ENCODE data around the gene FKBP5.
"Not testable (repeated sequence)": the region's sequence is repeated elsewhere in the genome, so short reads cannot be mapped to it uniquely, and the experiment has no call there.

Gene FKBP5

DNA sequence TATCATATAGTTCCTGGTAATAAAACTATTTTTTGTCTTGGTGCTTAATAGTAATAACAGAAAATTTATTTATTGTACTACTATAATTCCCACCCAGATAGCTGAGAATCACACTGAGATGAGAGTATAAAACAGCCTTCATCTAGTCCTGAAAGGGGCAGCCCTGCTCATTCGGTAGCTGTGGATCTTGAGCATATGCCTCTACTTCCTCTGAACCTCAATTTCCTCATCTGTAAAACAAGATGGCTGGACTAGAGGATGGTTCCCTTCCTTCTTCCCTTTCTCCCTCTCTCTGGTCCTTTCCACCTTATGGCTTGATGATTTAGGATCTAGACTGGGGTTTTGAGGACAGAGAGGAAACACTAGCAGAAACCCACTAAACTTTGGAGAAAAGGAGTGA, 15.0 kb downstream of the FKBP5 start:
- no peak for DNase-seq
- in situ Hi-C loops (cut with MboI; ENCODE audit: low pct_unique_long_range_greater_than_20kb, low sequenced_read_pairs) = no loop called here

DNA sequence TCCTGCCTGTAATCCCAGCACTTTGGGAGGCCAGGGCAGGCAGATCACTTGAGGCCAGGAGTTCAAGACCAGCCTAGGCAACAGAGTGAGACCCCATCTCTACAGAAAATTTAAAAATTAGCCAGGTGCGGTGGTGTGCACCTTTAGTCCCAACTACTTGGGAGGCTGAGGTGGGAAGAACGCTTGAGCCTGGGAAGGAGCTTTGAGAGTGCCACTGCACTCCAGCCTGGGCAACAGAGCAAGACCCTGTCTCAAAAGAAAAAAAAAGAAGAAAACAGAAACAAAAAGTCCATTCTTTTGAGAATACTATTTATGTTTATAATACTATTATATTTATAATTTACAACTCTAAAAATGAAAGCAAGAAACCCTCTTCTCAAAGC, 15.4 kb downstream of the FKBP5 start:
- DNase-seq; in situ Hi-C loops (cut with MboI; ENCODE audit: low pct_unique_long_range_greater_than_20kb, low sequenced_read_pairs): not testable (repeated sequence)

DNA sequence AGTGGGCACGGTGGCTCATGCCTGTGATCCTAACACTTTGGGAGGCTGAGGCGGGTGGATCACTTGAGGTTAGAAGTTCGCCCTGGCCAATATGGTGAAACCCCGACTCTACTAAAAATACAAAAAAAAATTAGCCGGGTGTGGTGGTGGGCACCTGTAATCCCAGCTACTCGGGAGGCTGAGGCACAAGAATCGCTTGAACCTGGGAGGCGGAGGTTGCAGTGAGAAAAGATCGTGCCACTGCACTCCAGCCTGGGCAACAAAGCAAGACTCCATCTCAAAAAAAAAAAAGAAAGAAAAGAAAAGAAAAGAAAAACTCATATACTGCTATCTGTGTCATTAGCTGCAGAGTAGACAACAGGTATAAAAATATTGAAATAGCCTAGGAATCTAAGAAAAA, 18.3 kb downstream of the FKBP5 start:
- in situ Hi-C loops (cut with MboI; ENCODE audit: low pct_unique_long_range_greater_than_20kb, low sequenced_read_pairs); DNase-seq: not testable (repeated sequence)

DNA sequence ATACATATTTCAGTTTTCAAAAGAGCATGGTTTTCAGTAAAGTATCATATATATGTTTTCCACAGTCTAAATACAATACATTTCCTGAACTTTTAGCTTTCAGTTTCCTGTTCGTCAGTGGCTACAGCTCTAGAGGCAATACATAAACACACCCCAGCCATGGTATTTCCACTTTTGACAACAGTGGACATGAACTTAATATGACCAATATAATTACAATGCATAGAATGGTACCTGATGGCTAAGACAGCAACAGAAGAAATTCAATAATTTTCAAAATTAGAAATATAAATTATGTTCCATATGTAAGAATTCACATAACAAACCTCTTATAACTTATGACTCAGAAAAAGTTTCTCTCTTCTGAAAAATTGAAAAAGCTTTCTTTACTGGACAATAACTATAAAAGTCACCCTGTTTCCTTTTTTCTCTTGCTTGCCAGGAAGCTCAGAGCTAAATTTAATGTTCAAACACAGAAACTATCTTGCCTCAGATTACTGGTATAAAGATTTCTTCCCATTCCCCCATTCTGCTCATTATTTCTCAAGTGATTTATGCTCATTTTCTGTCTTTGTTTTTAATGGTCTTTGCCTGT, 19.2 kb downstream of the FKBP5 start:
- DNase-seq = no peak
- in situ Hi-C loops (cut with MboI; ENCODE audit: low pct_unique_long_range_greater_than_20kb, low sequenced_read_pairs) = no loop called here

DNA sequence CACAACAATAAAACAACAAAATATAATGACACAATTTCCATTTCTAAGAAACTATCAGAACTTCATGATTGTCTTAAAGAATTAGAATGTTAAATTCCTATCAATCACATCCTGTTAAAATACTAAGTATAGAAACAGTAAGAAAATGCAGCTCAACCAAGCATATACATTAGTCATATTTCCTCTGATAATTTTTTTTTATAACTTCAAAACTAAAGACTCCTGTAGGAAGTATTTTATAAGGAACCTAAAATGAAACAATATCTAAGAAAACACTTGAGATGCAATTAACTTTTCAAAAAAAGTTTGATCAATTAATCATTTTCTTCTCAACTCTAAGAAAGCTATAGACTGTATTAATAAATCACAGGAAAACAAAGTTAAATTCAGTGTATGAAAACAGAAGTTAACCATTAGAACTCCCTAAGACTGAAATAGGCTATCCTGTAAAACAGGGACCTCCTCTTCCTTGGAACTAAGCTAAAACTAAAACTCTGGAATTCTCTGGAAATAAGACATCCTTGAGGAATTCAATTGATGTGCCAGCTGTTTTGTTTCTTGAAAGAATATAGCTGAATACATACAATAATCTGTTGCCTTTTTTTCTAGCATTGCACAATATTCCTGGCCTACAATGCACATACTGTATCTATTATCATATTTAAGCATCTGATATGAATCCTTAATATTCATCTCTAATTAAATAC, 19.8 kb downstream of the FKBP5 start:
- DNase-seq = no peak
- in situ Hi-C loops (cut with MboI; ENCODE audit: low pct_unique_long_range_greater_than_20kb, low sequenced_read_pairs) = no loop called here

DNA sequence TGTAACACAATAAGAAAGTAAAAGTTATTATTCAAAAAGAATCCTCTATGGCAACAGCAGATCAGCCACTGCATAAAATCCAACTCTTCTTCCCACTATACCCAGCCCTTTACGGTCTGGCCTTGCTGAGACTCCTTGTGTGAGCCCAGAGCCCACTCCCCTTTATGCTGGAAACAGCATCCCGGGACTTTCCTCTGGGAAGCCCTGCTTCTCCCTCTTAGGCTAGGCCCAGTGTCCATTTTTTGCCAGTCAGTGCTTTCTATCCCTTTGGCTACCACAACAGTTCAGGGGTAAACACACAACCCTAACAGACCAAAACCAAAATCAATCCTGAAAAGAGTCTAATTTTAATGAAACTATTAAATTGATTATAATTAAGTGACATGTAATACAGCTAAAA, 20.6 kb downstream of the FKBP5 start:
- in situ Hi-C loops (cut with MboI; ENCODE audit: low pct_unique_long_range_greater_than_20kb, low sequenced_read_pairs) = no loop called here
- no peak for DNase-seq

DNA sequence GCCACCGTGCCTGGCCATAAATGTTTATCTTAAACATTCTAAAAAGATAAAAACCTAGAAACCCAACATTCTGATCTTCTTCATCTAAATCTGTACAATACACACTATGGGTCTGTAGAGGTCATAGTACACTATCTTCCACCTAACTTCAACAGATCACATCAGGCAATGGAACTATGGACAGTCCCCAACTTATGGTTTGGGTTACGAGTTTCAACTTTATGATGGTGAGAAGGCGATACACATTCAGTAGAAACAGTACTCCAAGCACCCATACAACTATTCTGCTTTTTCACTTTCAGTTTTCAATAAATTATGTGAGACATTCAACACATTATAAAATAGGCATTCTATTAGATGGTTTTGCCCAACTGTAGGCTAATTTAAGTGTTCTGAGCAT, 23.1 kb downstream of the FKBP5 start:
- no peak for DNase-seq
- in situ Hi-C loops (cut with MboI; ENCODE audit: low pct_unique_long_range_greater_than_20kb, low sequenced_read_pairs) = no loop called here

DNA sequence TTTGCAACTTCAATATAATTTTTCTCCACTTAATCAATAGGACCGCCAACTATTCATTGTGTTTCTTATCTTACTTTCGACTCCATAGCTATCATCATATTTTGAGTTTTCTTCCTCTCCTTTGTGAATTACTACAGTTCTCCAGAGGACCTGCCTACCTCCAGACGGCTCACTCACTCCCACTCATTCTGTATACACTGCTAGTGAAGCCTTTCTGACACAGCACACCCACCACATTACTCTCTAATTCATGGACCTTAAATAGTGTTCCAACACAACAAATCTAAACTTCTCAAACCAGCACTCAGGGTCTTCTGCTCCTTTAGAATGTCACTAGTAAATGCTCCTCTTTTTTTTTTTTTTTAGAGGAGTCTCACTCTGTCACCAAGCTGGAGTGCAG, 23.8 kb downstream of the FKBP5 start:
- in situ Hi-C loops (cut with MboI; ENCODE audit: low pct_unique_long_range_greater_than_20kb, low sequenced_read_pairs) = no loop called here
- DNase-seq = no peak

DNA sequence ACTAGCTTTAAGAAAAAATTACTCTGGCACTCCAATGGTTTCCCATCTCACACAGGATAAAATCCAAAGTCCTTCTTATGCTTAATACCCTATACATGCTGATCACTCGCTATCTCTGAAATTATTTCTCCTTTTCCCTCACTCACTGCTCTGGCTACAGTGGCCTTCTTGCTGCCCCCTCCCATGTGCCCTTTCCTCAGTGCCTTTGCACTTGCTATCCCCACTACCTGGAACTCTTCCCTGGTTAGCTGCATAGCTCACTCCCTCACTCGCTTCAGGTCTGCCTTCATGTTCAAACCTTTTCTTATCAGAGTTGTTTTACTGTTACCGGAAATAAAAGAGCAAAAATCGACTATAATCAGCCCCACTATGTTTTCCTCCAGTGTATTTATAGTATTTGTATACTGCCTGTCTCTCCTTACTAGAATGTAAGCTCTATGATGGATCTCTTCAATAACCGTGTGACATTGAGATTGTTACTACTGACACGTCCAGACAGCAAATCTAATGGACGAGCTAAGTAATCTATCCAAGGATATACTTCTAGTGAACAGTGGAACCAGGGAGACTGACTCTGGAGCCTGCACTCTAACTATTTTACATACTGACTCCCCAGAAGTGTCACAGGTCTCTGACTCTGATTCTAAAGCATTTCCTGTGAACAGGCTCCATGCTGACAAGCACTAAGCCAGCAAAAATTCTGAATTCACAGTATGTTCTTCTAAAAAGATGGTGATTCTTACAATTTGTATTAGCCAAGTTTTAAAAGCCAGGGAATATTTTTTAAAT, 25.1 kb downstream of the FKBP5 start:
- DNase-seq = no peak
- in situ Hi-C loops (cut with MboI; ENCODE audit: low pct_unique_long_range_greater_than_20kb, low sequenced_read_pairs) = no loop called here

DNA sequence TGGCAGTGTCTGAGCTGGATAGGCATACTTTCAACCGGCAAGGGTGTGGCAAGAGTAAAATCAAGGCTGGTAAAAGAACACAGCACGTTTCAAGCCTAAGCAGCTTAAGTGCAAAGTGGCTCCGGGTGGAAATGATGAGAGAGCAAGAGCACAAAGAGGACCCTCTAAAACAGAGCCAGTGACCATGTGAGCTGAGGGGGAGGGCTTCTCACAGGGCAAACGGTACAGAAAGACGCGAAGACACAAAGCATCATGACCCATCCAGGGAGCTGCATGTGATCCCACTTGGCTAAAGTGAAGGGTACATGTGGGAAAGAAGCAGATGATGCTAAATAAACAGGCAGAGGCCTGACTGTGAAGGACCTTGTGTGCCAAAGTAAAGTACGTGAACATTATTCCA, 25.7 kb downstream of the FKBP5 start:
- DNase-seq = no peak
- in situ Hi-C loops (cut with MboI; ENCODE audit: low pct_unique_long_range_greater_than_20kb, low sequenced_read_pairs) = no loop called here

DNA sequence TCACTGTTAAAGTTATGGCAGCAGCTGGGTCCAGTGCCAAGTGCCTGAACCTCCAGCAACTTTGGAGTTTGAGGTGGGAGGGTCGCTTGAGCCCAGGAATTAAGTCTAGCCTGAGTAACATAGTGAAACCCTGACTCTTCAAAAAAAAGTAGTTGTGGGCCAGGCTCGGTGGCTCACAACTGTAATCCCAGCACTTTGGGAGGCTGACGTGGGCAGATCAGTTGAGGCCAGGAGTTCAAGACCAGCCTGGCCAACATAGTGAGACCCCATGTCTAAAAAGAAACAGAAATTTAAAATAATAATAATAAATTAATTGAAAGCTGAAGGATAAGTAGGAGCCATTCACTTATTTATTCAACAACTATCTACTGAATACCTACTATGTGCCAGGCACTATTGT, 33.8 kb downstream of the FKBP5 start:
- in situ Hi-C loops (cut with MboI; ENCODE audit: low pct_unique_long_range_greater_than_20kb, low sequenced_read_pairs) = no loop called here
- DNase-seq = no peak

DNA sequence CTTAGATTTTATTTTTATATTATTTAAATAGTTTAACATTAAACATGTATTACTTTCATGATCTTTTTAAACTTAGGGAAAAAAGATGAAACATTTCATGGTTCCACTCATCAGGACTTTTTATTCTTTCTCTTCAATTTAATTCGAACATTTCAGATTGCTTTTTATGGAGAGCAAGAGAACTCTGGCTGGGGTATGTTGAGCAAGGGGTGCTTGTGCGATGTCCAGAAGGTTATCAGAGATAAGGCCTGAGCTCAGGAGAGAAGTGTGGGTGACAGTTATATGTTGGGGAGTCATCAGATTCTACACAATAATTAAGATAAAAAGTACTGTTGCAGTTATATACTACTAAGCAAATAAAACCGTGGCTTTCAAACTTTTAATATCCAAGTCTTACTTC, 37.5 kb downstream of the FKBP5 start:
- in situ Hi-C loops (cut with MboI; ENCODE audit: low pct_unique_long_range_greater_than_20kb, low sequenced_read_pairs) = no loop called here
- DNase-seq = no peak

DNA sequence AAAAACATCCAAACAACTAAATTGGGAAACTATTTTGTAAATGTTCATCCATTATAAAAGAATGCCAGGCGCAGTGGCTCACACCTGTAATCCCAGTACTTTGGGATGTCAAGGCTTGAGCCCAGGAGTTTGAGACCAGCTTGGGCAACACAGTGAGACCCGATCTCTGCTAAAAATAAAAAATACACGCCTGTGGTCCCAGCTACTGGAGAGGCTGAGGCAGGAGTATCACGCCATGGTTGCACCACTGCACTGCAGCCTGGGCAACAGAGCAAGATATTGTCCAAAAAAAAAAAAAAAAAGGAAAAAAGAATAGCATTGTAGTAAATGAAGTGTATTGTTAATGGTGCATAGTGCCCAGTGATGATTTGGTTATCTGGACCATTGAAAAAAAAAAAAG, 38.7 kb downstream of the FKBP5 start:
- DNase-seq = no peak
- in situ Hi-C loops (cut with MboI; ENCODE audit: low pct_unique_long_range_greater_than_20kb, low sequenced_read_pairs) = no loop called here

DNA sequence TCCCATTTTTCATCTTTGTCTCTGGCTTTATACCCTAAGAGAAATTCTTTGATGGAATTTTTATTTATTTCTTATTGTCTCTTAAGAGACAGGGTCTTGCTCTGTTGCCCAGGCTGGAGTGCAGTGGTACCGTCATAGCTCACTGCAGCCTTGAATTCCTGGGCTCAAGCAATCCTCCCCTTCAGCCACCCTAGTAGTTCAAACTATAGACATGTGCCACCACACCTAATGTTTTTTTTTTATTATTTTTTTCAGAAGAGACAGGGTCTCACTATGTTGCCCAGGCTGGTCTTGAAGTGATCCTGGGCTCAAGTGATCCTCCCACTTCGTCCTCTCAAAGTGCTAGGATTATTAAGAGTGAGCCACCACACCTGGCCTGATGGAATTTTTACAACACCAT, 40.5 kb downstream of the FKBP5 start:
- DNase-seq = no peak
- in situ Hi-C loops (cut with MboI; ENCODE audit: low pct_unique_long_range_greater_than_20kb, low sequenced_read_pairs) = no loop called here

DNA sequence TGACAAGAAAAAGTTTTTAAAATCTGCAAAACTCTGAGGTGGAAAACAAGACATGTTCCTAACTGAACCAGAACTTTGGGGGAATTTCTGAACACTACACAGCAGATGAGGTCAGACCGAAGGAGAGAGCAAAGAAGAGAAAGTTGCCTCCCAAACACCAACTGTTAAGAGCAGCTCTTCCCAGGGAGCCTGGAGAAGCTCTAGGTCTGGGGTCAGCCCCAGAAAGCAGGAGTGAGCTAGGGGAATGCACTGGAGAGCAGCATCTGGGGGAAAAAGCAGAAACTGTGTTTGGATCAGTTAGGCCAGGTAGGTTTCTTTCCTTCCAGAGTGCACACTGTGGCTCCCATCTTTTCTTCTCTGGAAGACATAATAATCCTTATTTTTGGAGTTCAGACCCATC, 41.3 kb downstream of the FKBP5 start:
- no peak for DNase-seq
- in situ Hi-C loops (cut with MboI; ENCODE audit: low pct_unique_long_range_greater_than_20kb, low sequenced_read_pairs) = no loop called here

DNA sequence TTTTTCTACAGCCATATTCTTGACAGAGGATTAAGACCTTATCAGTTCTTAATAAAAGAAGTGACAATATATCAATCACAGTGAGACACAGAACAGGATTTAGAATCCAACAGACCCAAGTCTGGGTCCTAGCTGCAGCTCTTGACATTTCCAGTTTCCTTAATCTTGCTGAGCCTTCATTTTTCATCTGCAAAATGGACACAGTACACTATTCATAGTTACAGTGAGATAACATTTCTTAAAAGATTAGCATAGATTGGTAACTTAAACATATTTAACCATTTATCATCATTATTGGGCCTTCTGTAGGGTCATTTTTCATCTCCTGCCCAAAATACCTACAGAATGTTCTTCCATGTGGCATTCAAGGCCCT, 45.6 kb downstream of the FKBP5 start:
- DNase-seq = no peak
- in situ Hi-C loops (cut with MboI; ENCODE audit: low pct_unique_long_range_greater_than_20kb, low sequenced_read_pairs) = no loop called here

DNA sequence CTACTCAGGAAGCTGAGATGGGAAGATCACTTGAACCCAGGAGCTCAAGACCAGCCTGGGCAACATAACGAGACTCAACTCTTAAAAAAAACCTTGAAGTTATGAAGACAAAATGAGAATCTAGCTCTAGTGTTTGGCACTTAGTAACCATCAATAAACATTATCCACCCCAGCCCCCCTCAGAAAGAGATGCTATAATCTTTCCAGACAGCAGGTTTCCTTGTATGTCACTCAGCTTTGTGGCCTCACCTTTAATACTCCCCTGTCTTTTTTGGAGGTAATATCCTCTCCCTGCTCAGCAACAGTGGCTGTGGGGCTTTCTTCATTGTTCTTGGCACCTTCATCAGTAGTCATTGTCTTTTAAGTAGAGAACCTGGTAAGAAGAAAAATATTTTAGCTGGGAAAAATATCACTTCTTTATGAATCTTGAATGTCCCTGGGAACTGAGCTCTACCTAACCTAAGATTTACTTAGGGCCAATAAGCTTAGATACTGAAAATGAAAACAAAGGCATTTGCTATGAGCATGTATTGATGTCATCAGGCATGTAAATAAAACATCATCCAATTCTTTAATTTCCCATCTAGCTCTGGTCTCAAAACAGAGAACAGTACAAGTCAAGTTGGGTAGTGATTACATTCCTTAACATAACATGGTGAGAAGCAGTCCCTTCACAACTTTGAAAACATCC, 46.1 kb downstream of the FKBP5 start:
- in situ Hi-C loops (cut with MboI; ENCODE audit: low pct_unique_long_range_greater_than_20kb, low sequenced_read_pairs) = no loop called here
- DNase-seq = no peak

DNA sequence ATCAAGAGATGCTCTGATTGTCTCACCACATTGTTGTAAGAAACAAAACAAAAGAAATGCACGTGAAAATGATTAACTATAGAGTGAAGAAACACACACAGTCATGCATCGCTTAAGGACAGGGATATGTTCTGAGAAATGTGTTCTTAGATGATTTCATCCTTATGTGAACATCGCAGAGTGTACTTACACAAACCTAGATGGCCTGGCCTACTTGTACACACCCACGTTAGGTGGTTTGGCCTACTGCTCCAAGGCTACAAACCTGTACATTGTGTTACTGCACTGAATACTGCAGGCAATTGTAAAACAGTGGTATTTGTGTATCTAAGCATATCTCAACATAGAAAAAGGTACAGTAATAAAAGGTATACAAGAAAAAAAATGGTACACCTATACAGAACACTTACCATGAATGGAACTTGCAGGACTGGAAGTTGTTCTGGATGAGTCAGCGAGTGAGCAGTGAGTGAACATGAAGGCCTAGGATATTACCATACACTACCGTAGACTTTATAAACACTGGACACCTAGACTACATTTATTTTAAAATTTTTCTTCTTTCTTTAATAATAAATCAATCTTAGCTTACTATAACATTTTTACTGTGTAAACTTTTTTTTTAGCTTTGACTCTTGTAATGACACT, 48.6 kb downstream of the FKBP5 start:
- DNase-seq = no peak
- in situ Hi-C loops (cut with MboI; ENCODE audit: low pct_unique_long_range_greater_than_20kb, low sequenced_read_pairs) = no loop called here

DNA sequence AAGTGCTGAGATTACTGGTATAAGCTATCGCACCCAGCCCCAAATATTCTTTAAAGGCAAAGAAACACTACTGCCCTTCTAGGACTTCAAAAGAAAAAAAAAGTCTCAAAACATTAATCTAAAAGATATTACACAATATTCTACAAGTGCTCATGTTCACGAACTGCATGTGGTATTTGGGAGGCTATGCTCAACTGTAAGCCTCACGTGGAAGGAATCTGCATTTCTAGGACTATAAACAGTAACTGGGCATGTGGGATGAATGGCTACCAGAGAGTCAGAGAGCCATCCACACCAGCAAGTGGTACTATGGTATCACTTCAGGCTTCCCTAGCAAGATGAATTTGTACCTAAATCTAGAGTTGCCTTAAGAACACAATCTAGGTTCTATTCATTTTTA, 50.0 kb downstream of the FKBP5 start:
- no peak for DNase-seq
- in situ Hi-C loops (cut with MboI; ENCODE audit: low pct_unique_long_range_greater_than_20kb, low sequenced_read_pairs) = no loop called here

DNA sequence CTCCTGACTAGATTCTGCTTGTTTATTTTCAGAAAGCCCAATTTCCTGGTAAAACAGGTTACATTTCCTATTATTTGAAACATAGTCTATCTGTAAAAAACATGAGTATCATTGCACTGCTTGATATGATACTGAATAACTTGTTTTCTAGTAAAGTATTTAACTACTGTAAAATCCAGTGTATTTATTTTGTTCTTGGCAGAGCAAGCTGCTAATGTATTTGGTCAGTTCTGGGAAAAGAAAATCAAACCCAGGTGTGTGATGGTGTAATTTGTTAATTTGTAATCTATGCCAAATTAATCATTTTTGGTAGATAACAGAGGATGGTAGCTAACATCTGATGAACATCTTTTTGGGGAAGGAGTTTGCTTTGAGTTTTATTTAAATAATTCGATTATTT, 50.8 kb downstream of the FKBP5 start:
- no peak for DNase-seq
- in situ Hi-C loops (cut with MboI; ENCODE audit: low pct_unique_long_range_greater_than_20kb, low sequenced_read_pairs) = no loop called here
